ENCODE data around the gene ASB13. TPM values are rescaled to one million over a fixed set of nuclear protein-coding genes. Genes with fewer than 3 reads are reported as not detected.

ASB13 gene
- total and polyA plus RNA-seq, 2 of the 13 experiments (the other 11 are each of a cell fraction or from before 2014, with no cell fraction given) = 9.3 to 15.4 TPM

- TF ChIP-seq STAG1 (CRISPR knock-in tag; IDR thresholded peaks at IDR 0.05) = no peak
- TF ChIP-seq ZFY (CRISPR knock-in tag; IDR thresholded peaks at IDR 0.05) = peak; percentile 44; the same call in 1 of the 2 replicates
- peak; percentile 91; the same call in 1 of the 2 replicates for TF ChIP-seq ZNF598 (CRISPR knock-in tag; IDR thresholded peaks at IDR 0.05; ENCODE audit: borderline replicate concordance)
- peak; percentile 98 for TF ChIP-seq MXD4 (CRISPR knock-in tag; IDR thresholded peaks at IDR 0.05)
- TF ChIP-seq KAT8 (CRISPR knock-in tag; IDR thresholded peaks at IDR 0.05) = peak; percentile 95
- no peak for TF ChIP-seq ZBTB10 (CRISPR knock-in tag; IDR thresholded peaks at IDR 0.05; ENCODE audit: borderline replicate concordance)
- peak; percentile 99 for TF ChIP-seq AHR (CRISPR knock-in tag; IDR thresholded peaks at IDR 0.05)
- TF ChIP-seq ZNF33A (CRISPR knock-in tag; IDR thresholded peaks at IDR 0.05; ENCODE audit: borderline replicate concordance) = no peak
- TF ChIP-seq ZNF7 (CRISPR knock-in tag; IDR thresholded peaks at IDR 0.05) = no peak
- no peak for TF ChIP-seq KAT2B (IDR thresholded peaks at IDR 0.05; ENCODE audit: borderline replicate concordance, low read depth, low read length)
- no peak for TF ChIP-seq MBD4 (IDR thresholded peaks at IDR 0.05; ENCODE audit: borderline replicate concordance, low read length)
- TF ChIP-seq EP300 (IDR thresholded peaks at IDR 0.05; ENCODE audit: low read depth in 2 of 2, low read length in 2 of 2) = 0 out of 4 replicates have a peak, but pooled peaks of 1 of the 2 experiments have one; percentile 20
- TF ChIP-seq EP300 (CRISPR knock-in tag; IDR thresholded peaks at IDR 0.05; ENCODE audit: borderline replicate concordance) = peak; percentile 60; the same call in 1 of the 2 replicates
- TF ChIP-seq JUNB (CRISPR knock-in tag; IDR thresholded peaks at IDR 0.05; ENCODE audit: borderline replicate concordance) = no peak; the same call in 1 of the 2 replicates
- TF ChIP-seq ZFP90 (CRISPR knock-in tag; IDR thresholded peaks at IDR 0.05; ENCODE audit: borderline replicate concordance) = peak; percentile 45; the same call in 1 of the 2 replicates
- no peak for TF ChIP-seq NFE2 (CRISPR knock-in tag; IDR thresholded peaks at IDR 0.05)
- TF ChIP-seq ZNF747 (CRISPR knock-in tag; IDR thresholded peaks at IDR 0.05; ENCODE audit: borderline replicate concordance) = peak; percentile 65; the same call in 1 of the 2 replicates
- TF ChIP-seq CCAR2 (optimal IDR thresholded peaks at IDR 0.05; ENCODE audit: low read depth, low read length) = no peak
- no peak for TF ChIP-seq E2F5 (CRISPR knock-in tag; conservative IDR thresholded peaks at IDR 0.05)
- peak; percentile 44; the same call in 1 of the 2 replicates for TF ChIP-seq ZHX2 (IDR thresholded peaks at IDR 0.05; ENCODE audit: low read depth)
- TF ChIP-seq ZHX2 (CRISPR knock-in tag; IDR thresholded peaks at IDR 0.05; ENCODE audit: borderline replicate concordance) = peak; percentile 74; the same call in 1 of the 2 replicates
Observed at GRCh38 chr10:5684318-5684970, 18.0 kb upstream of the ASB13 start, which contains the start of gene TASOR2 (continued).
